Mesenchymal stem cell (in vitro differentiated cells and primary cell): ENCODE measurements around the gene P2RX5.

Experiments used
- DNase-seq: peaks from one replicate; pipeline ENCODE4 v3.0.0-alpha.2; 2013
- H2AFZ ChIP-seq: one replicate; pipeline ENCODE4 v1.6.1; 2013; ENCODE audit warnings: low read depth, mild to moderate bottlenecking, control low read depth, inconsistent platforms, low read length, moderate library complexity
- H2AK5ac ChIP-seq: 2 replicates; pipeline ENCODE4 v1.6.1; 2013; ENCODE audit warnings: low read length, moderate library complexity, mild to moderate bottlenecking, inconsistent platforms; ENCODE audit not compliant: severe bottlenecking
- H2BK120ac ChIP-seq: one replicate; pipeline ENCODE4 v1.6.1; 2013; ENCODE audit warnings: low read depth, mild to moderate bottlenecking, inconsistent platforms, low read length, moderate library complexity
- H2BK12ac ChIP-seq, 2 experiments: one replicate each; pipeline ENCODE4 v1.6.1; 2013; ENCODE audit warnings: inconsistent platforms in 2 of 2, low read length in 2 of 2, mild to moderate bottlenecking in 2 of 2, moderate library complexity in 2 of 2, control low read depth in 1 of 2
- H2BK15ac ChIP-seq: one replicate; pipeline ENCODE4 v1.6.1; 2013; ENCODE audit warnings: mild to moderate bottlenecking, low read depth, inconsistent platforms; ENCODE audit not compliant: poor library complexity, severe bottlenecking
- H2BK5ac ChIP-seq: 2 replicates; pipeline ENCODE4 v1.6.1; 2013; ENCODE audit warnings: low read depth, mild to moderate bottlenecking, low read length, control low read depth, inconsistent platforms; ENCODE audit not compliant: poor library complexity, severe bottlenecking
- H3K14ac ChIP-seq, 2 experiments: one replicate each; pipeline ENCODE4 v1.6.1; 2013; ENCODE audit warnings: inconsistent platforms in 2 of 2, low read length in 2 of 2, control low read depth in 1 of 2, mild to moderate bottlenecking in 1 of 2, moderate library complexity in 1 of 2
- H3K18ac ChIP-seq, 2 experiments: one replicate each; pipeline ENCODE4 v1.6.1; 2013; ENCODE audit warnings: inconsistent platforms in 2 of 2, low read length in 2 of 2, control low read depth in 1 of 2, low read depth in 1 of 2, mild to moderate bottlenecking in 1 of 2
- H3K23ac ChIP-seq, 2 experiments: one replicate each; pipeline ENCODE4 v1.6.1; 2013; ENCODE audit warnings: inconsistent platforms in 2 of 2, low read length in 2 of 2, mild to moderate bottlenecking in 2 of 2, moderate library complexity in 2 of 2, control low read depth in 1 of 2
- H3K27ac ChIP-seq: 2 replicates; pipeline ENCODE4 v1.5.1; 2013; ENCODE audit warnings: mild to moderate bottlenecking, moderate library complexity, low read length, control low read depth, inconsistent platforms; ENCODE audit not compliant: poor library complexity, severe bottlenecking
- H3K27me3 ChIP-seq, 2 experiments: 2 replicates each; pipeline versions ENCODE4 v1.6.1 to v1.7.0; 2013; ENCODE audit warnings: low read length in 2 of 2, mild to moderate bottlenecking in 2 of 2, moderate library complexity in 2 of 2, control low read depth in 1 of 2, inconsistent platforms in 1 of 2; ENCODE audit not compliant: control insufficient read depth in 1 of 2, insufficient read depth in 1 of 2
- H3K36me3 ChIP-seq, 2 experiments: 2 replicates each; pipeline versions ENCODE4 v1.6.1 to v1.7.0; 2013; ENCODE audit warnings: low read length in 2 of 2, control low read depth in 1 of 2, inconsistent platforms in 1 of 2, low read depth in 1 of 2, mild to moderate bottlenecking in 1 of 2; ENCODE audit not compliant: insufficient read depth in 2 of 2, control insufficient read depth in 1 of 2
- H3K4ac ChIP-seq, 2 experiments: one replicate each; pipeline ENCODE4 v1.6.1; 2013; ENCODE audit warnings: inconsistent platforms in 2 of 2, low read length in 2 of 2, mild to moderate bottlenecking in 2 of 2, moderate library complexity in 2 of 2, control low read depth in 1 of 2, low read depth in 1 of 2
- H3K4me1 ChIP-seq: 2 replicates; pipeline ENCODE4 v1.6.1; 2013; ENCODE audit warnings: low read depth, low read length, control low read depth; ENCODE audit not compliant: control insufficient read depth, insufficient read depth
- H3K4me2 ChIP-seq: 2 replicates; pipeline ENCODE4 v1.6.1; 2013; ENCODE audit warnings: low read length, mild to moderate bottlenecking, inconsistent platforms; ENCODE audit not compliant: poor library complexity, severe bottlenecking
- H3K4me3 ChIP-seq, 2 experiments: 2 replicates each; pipeline versions ENCODE4 v1.5.1 to v1.7.0; 2013; ENCODE audit warnings: low read length in 2 of 2, mild to moderate bottlenecking in 2 of 2, control low read depth in 1 of 2, low read depth in 1 of 2; ENCODE audit not compliant: insufficient read depth in 1 of 2
- H3K79me1 ChIP-seq: replicated peaks from 2 replicates; pipeline ENCODE4 v1.6.1; 2013; ENCODE audit warnings: mild to moderate bottlenecking, control low read depth, low read length, inconsistent platforms; ENCODE audit not compliant: poor library complexity, severe bottlenecking
- H3K9ac ChIP-seq: 2 replicates; pipeline ENCODE4 v1.7.0; 2013; ENCODE audit warnings: mild to moderate bottlenecking, low read length, moderate library complexity
- H3K9me3 ChIP-seq: 2 replicates; pipeline ENCODE4 v1.7.0; 2013; ENCODE audit warnings: mild to moderate bottlenecking, low read length; ENCODE audit not compliant: control insufficient read depth
- H4K8ac ChIP-seq: one replicate; pipeline ENCODE4 v1.6.1; 2013; ENCODE audit warnings: inconsistent platforms, mild to moderate bottlenecking, low read length, moderate library complexity
- H4K91ac ChIP-seq: one replicate; pipeline ENCODE4 v1.6.1; 2013; ENCODE audit warnings: mild to moderate bottlenecking, low read length, inconsistent platforms
- WGBS: methylation state at CpG from one replicate; pipeline ENCODE4 v1.1.7; 2013; ENCODE audit warnings: mixed read lengths; 5-methylcytosine and 5-hydroxymethylcytosine counted together

Gene P2RX5

DNA sequence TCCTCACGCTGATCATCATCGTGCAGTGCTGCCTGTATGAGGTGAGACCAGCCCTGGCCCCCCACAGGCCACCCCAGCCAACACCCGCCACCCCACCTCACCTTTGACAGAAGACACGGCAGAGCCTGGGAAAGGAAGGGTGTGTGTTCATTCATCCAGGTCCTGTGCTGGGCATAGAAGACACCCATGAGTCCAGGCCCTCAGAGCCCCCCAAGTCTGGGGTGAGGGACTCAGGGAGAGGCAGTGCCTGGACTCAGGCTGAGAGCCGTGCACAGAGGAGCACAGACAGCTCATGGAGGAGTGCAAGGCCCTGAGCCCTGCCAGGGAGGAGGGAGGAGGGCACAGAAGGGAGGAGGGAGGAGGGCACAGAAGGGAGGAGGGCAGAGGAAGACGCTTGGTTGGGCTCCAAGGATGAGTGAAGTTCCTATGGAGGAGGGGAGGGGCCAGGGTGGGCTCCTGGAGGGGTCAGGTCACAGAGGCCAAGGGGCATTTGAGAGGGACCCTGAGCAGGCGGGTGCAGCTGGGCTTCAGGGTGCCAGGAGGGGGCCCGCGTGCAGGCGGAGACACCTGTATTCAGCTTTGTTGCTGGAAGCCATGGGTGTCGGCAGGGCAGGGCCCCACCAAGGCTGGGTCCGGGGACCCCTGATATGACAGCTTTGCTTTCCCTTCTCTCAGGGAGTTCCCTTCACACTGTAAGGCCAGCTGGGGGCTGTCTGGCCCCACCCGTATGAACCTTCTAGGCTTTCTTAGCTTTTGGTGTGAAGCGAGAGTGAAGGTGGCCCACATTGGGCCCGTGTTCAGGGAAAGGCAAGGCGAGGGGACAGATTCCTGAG is 39.0 kb downstream of the P2RX5 start:
- Histone ChIP-seq H2BK5ac (no peak overlapping the region), H3K9ac (no peak overlapping the region), H3K14ac (no peak overlapping the region), H3K4me1 (peaks cover 38% of the 10 kb centered on the region), H3K36me3 (peaks cover 31 to 49% of the 10 kb centered on the region in 2 experiments), H2BK15ac (no peak overlapping the region), H2BK120ac (no peak overlapping the region), H3K23ac (no peak overlapping the region), H2BK12ac (no peak overlapping the region), H3K27me3 (no peaks in the 10 kb centered on the region), H4K8ac (no peak overlapping the region), H3K18ac (no peak overlapping the region), H2AFZ (no peak overlapping the region), H2AK5ac (no peak overlapping the region), H4K91ac (peak overlapping the region; percentile 15), H3K4me3 (no peak overlapping the region), H3K4me2 (no peak overlapping the region), H3K9me3 (no peaks in the 10 kb centered on the region), H3K27ac (no peak overlapping the region), H3K79me1 (peaks cover 2% of the 10 kb centered on the region), H3K4ac (no peak overlapping the region)
- WGBS, result 95% methylated on average over 16 of the region's 16 CpGs
- no peak for DNase-seq

DNA sequence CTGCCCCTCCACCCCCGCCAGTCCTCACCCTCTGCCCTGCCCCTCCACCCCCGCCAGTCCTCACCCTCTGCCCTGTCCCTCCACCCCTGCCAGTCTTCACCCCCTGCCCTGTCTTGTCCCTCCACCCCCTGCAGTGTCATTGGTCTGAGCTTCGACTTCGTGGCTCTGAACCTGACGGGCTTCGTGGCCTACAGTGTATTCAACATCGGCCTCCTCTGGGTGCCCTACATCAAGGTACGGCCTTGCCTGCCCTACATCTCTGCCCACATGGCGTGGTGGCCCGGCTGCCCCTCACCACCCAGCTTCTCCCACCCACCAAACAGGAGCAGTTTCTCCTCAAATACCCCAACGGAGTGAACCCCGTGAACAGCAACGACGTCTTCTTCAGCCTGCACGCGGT is 39.6 kb downstream of the P2RX5 start:
- Histone ChIP-seq H3K27ac (no peak overlapping the region), H4K91ac (peak overlapping the region; percentile 15), H3K23ac (no peak overlapping the region), H4K8ac (no peak overlapping the region), H3K4me3 (no peak overlapping the region), H3K14ac (no peak overlapping the region), H3K9ac (no peak overlapping the region), H2BK12ac (no peak overlapping the region), H2AK5ac (no peak overlapping the region), H3K4ac (no peak overlapping the region), H2BK15ac (no peak overlapping the region), H3K36me3 (peaks cover 26 to 47% of the 10 kb centered on the region in 2 experiments), H3K9me3 (no peaks in the 10 kb centered on the region), H3K18ac (no peak overlapping the region), H3K79me1 (peaks cover 1% of the 10 kb centered on the region), H3K27me3 (no peaks in the 10 kb centered on the region), H3K4me2 (no peak overlapping the region), H2BK120ac (no peak overlapping the region), H2AFZ (no peak overlapping the region), H3K4me1 (peaks cover 35% of the 10 kb centered on the region), H2BK5ac (no peak overlapping the region)
- WGBS, result 98% methylated on average over 15 of the region's 16 CpGs
- DNase-seq, result no peak

DNA sequence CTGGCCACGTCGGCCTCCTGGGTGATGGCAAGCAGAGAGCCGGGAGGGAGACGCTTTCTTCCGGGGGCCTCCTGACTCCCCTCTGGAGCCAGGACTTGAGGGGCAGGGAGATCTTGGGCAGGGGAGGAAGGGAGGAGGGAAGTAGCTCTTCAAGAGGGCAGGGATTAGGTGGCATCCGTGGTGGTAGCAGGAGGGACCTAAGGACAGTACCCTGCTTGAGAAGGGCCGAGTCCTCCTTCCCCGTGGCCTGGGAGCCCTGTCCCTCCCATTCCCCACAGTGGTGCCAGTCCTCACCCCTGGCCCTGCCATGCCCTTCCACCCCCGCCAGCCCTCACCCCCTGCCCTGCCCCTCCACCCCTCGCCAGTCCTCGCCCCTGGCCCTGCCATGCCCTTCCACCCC is 40.2 kb downstream of the P2RX5 start:
- Histone ChIP-seq H3K4me2 (no peak overlapping the region), H3K23ac (no peak overlapping the region), H2BK15ac (no peak overlapping the region), H4K91ac (no peak overlapping the region), H3K27me3 (no peaks in the 10 kb centered on the region), H2BK5ac (no peak overlapping the region), H2BK120ac (no peak overlapping the region), H2AFZ (no peak overlapping the region), H4K8ac (no peak overlapping the region), H3K79me1 (no peaks in the 10 kb centered on the region), H3K14ac (no peak overlapping the region), H3K27ac (no peak overlapping the region), H3K4ac (no peak overlapping the region), H3K36me3 (peaks cover 22 to 44% of the 10 kb centered on the region in 2 experiments), H3K4me3 (no peak overlapping the region), H3K4me1 (peaks cover 34% of the 10 kb centered on the region), H2BK12ac (no peak overlapping the region), H3K9me3 (no peaks in the 10 kb centered on the region), H3K18ac (no peak overlapping the region), H2AK5ac (no peak overlapping the region), H3K9ac (no peak overlapping the region)
- no peak for DNase-seq
- 91% methylated on average over 8 of the region's 11 CpGs for WGBS

DNA sequence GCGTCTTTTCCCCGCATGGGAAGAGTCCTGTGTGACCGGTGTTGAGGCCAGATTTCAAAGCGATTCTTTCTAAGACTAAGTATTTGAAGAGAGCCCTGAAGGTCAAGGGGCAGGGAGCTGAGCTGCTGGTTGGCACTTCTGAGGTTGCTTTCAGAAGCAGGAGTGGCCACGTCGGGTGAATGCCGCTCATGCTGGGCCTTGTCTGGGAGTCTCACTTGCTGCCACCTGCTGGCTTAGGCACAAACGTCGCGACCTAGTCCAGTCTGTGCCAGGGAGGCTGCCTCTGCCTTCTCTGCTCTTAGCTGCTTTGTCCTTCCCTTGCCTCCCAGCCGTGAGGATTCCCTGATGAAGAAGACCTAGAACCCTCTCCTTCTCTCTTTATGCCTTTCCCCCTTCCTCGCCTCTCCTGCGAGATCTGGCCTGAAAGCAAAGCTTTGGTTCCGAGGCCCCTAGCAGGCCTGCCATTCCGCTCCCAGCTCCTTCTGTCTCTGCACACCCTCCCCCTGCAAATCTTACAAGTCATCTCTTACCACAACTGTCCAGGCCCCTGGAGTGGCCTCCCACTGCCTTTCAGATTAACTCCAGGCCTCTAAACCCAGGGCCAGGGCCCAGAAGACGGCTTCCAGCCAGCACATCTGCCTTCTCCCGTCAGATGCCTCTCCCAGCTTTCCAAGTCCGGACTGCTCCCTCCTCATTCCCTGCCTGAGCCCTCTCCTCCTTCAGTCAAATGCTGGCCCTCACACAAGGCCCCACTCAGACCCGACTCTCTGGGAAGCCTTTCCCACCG is 48.0 kb downstream of the P2RX5 start:
- peak overlapping the region; percentile 70 for H3K9ac ChIP-seq
- H3K23ac ChIP-seq, result no peak overlapping the region
- no peak overlapping the region for H2AK5ac ChIP-seq
- H2AFZ ChIP-seq, result no peak overlapping the region
- no peak overlapping the region for H2BK12ac ChIP-seq
- no peak overlapping the region for H3K4ac ChIP-seq
- no peak overlapping the region for H3K4me2 ChIP-seq
- no peak overlapping the region for H2BK120ac ChIP-seq
- peak; percentile 60 for DNase-seq
- no peak overlapping the region for H3K27ac ChIP-seq
- H3K18ac ChIP-seq, result no peak overlapping the region
- WGBS, result 75% methylated on average over 20 of the region's 20 CpGs
- no peak overlapping the region for H3K4me3 ChIP-seq
- no peaks in the 10 kb centered on the region for H3K27me3 ChIP-seq
- no peaks in the 10 kb centered on the region for H3K9me3 ChIP-seq
- peaks cover 35 to 62% of the 10 kb centered on the region in 2 experiments for H3K36me3 ChIP-seq
- peaks cover 3% of the 10 kb centered on the region for H3K79me1 ChIP-seq
- no peak overlapping the region for H2BK15ac ChIP-seq
- no peak overlapping the region for H4K8ac ChIP-seq
- peaks cover 7% of the 10 kb centered on the region for H3K4me1 ChIP-seq
- no peak overlapping the region for H3K14ac ChIP-seq
- H4K91ac ChIP-seq, result no peak overlapping the region
- no peak overlapping the region for H2BK5ac ChIP-seq
